C4-2B (cell line): ENCODE measurements around the gene WNT2.

Source experiments
- H3K27ac ChIP-seq: fragments of 450-650 bp; 2 replicates; pipeline ENCODE4 v1.5.1; 2017
- CTCF ChIP-seq: fragments of 450-650 bp; conservative IDR thresholded peaks from 2 replicates; pipeline ENCODE4 v1.5.1; 2017; ENCODE audit warnings: mild to moderate bottlenecking
- ZFX ChIP-seq: fragments of 450-650 bp; IDR thresholded peaks from 2 replicates; pipeline ENCODE4 v1.6.1; 2017

Gene WNT2

GRCh38 chr7:117231047-117231359 lies 91.9 kb downstream of the WNT2 start:
- no peak for TF ChIP-seq CTCF
- no peak for TF ChIP-seq ZFX
- no peak overlapping the region for H3K27ac ChIP-seq

- H3K27ac ChIP-seq: no peak overlapping the region
- no peak for TF ChIP-seq ZFX
- no peak for TF ChIP-seq CTCF
These were observed 92.4 kb downstream of the WNT2 start for GRCh38 chr7:117230276-117231046.

- TF ChIP-seq CTCF (no peak), ZFX (no peak)
- H3K27ac ChIP-seq: no peak overlapping the region
These were observed 93.5 kb downstream of the WNT2 start for GRCh38 chr7:117229350-117229749.

GRCh38 chr7:117227091-117227490 lies 95.8 kb downstream of the WNT2 start:
- TF ChIP-seq ZFX (no peak), CTCF (no peak)
- no peak overlapping the region for H3K27ac ChIP-seq

GRCh38 chr7:117225536-117225935 lies 97.3 kb downstream of the WNT2 start:
- no peak overlapping the region for H3K27ac ChIP-seq
- TF ChIP-seq CTCF (no peak), ZFX (no peak)
